Stimulated activated CD8-positive, alpha-beta memory T cell treated with anti-CD3 and anti-CD28 coated beads, Interleukin-4, amount 100 ng/mL, for 48 hours (primary cell): ENCODE data around the gene GHSR.

Source experiments
- DNase-seq: peaks from one replicate; pipeline ENCODE4 v3.0.0-alpha.2; 2020

Gene GHSR

GRCh38 chr3:172437713-172438112 is 10.5 kb downstream of the GHSR start:
- no peak for DNase-seq

GRCh38 chr3:172415323-172415722 is 32.9 kb downstream of the GHSR start:
- DNase-seq, result no peak

- DNase-seq, result no peak
These were observed 36.7 kb downstream of the GHSR start for GRCh38 chr3:172411478-172411947.

GRCh38 chr3:172410702-172411477 is 37.4 kb downstream of the GHSR start:
- DNase-seq, result no peak

GRCh38 chr3:172407872-172408271 is 40.4 kb downstream of the GHSR start:
- no peak for DNase-seq

GRCh38 chr3:172405914-172406313 is 42.3 kb downstream of the GHSR start:
- no peak for DNase-seq

GRCh38 chr3:172404237-172404962 is 43.9 kb downstream of the GHSR start:
- no peak for DNase-seq

- DNase-seq, result no peak
These were observed 45.2 kb downstream of the GHSR start for GRCh38 chr3:172402892-172403643.

- no peak for DNase-seq
These were observed 46.2 kb downstream of the GHSR start for GRCh38 chr3:172402090-172402489.

GRCh38 chr3:172398484-172398883 is 49.8 kb downstream of the GHSR start:
- DNase-seq, result no peak

- no peak for DNase-seq
These were observed 50.4 kb downstream of the GHSR start for GRCh38 chr3:172397716-172398405.

GRCh38 chr3:172396400-172396799 is 51.9 kb downstream of the GHSR start:
- no peak for DNase-seq

GRCh38 chr3:172394692-172395091 is 53.6 kb downstream of the GHSR start:
- DNase-seq, result no peak
